ENCODE data around the gene PRXL2B. TPM values are rescaled to one million over a fixed set of nuclear protein-coding genes. Genes with fewer than 3 reads are reported as not detected.

PRXL2B gene
- total RNA-seq, 4 donors from 2014 or later: 33.7 to 101 (median 50.1) TPM

- DNase-seq: no peak
- intact Hi-C loops (cut with DNase I; ENCODE audit: low total_unique reads): no loop called here
- peaks cover 12 to 47% (median 28%) of the 10 kb centered on the region in 4 donors for H3K4me1 ChIP-seq
- H3K4me3 ChIP-seq: peak overlapping the region in 3 of 4 donors; percentile 83 to 92 (median 83)
- peak overlapping the region in 3 of 4 donors; percentile 99 to 100 (median 99) for H3K27ac ChIP-seq
- H3K36me3 ChIP-seq: no peaks in the 10 kb centered on the region
- H3K9me3 ChIP-seq: no peaks in the 10 kb centered on the region
- TF ChIP-seq POLR2A (IDR thresholded peaks at IDR 0.05) (no peak), POLR2AphosphoS5 (IDR thresholded peaks at IDR 0.05) (no peak), CTCF (IDR thresholded peaks at IDR 0.05) (no peak), EP300 (IDR thresholded peaks at IDR 0.05; ENCODE audit: low read depth) (no peak)
- in situ Hi-C loops (cut with MboI; ENCODE audit: low pct_ligation_motif_present in 1 of 4, low pct_unique_long_range_greater_than_20kb in 1 of 4, low sequenced_read_pairs in 3 of 4): no loop called here
- H3K27me3 ChIP-seq: no peaks in the 10 kb centered on the region
- WGBS, 2 donors (ENCODE audit: low coverage in 1 of 2): 79% methylated on average over 17 of the region's 19 CpGs; no CpG with 5 or more reads in 1 of the 2 donors
Measured at GRCh38 chr1:2587860-2588571, 1.4 kb downstream of the PRXL2B start.

- WGBS, 2 donors (ENCODE audit: low coverage in 1 of 2): 88 to 90% methylated on average over 5 to 15 of the region's 23 CpGs
- intact Hi-C loops (cut with DNase I; ENCODE audit: low total_unique reads) (no loop called here), in situ Hi-C loops (cut with MboI; ENCODE audit: low pct_ligation_motif_present in 1 of 4, low pct_unique_long_range_greater_than_20kb in 1 of 4, low sequenced_read_pairs in 3 of 4) (no loop called here)
- no peak for DNase-seq
- peaks cover 12 to 47% (median 30%) of the 10 kb centered on the region in 4 donors for H3K4me1 ChIP-seq
- no peaks in the 10 kb centered on the region for H3K9me3 ChIP-seq
- no peaks in the 10 kb centered on the region for H3K27me3 ChIP-seq
- H3K36me3 ChIP-seq: no peaks in the 10 kb centered on the region
- TF ChIP-seq EP300 (IDR thresholded peaks at IDR 0.05; ENCODE audit: low read depth) (no peak), POLR2A (IDR thresholded peaks at IDR 0.05) (no peak), POLR2AphosphoS5 (IDR thresholded peaks at IDR 0.05) (no peak), CTCF (IDR thresholded peaks at IDR 0.05) (no peak)
- H3K4me3 ChIP-seq: no peak overlapping the region
- no peak overlapping the region for H3K27ac ChIP-seq
Measured at GRCh38 chr1:2588661-2589430, 2.3 kb downstream of the PRXL2B start.

- H3K4me3 ChIP-seq: no peak overlapping the region
- no peak overlapping the region for H3K27ac ChIP-seq
- peaks cover 12 to 45% (median 31%) of the 10 kb centered on the region in 4 donors for H3K4me1 ChIP-seq
- H3K9me3 ChIP-seq: no peaks in the 10 kb centered on the region
- WGBS, 2 donors (ENCODE audit: low coverage in 1 of 2): 90% methylated on average over 23 of the region's 25 CpGs; no CpG with 5 or more reads in 1 of the 2 donors
- H3K36me3 ChIP-seq: no peaks in the 10 kb centered on the region
- DNase-seq: no peak
- in situ Hi-C loops (cut with MboI; ENCODE audit: low pct_ligation_motif_present in 1 of 4, low pct_unique_long_range_greater_than_20kb in 1 of 4, low sequenced_read_pairs in 3 of 4) (no loop called here), intact Hi-C loops (cut with DNase I; ENCODE audit: low total_unique reads) (no loop called here)
- H3K27me3 ChIP-seq: no peaks in the 10 kb centered on the region
- TF ChIP-seq POLR2AphosphoS5 (IDR thresholded peaks at IDR 0.05) (no peak), CTCF (IDR thresholded peaks at IDR 0.05) (no peak), EP300 (IDR thresholded peaks at IDR 0.05; ENCODE audit: low read depth) (no peak), POLR2A (IDR thresholded peaks at IDR 0.05) (no peak)
Measured at GRCh38 chr1:2589431-2590232, 3.1 kb downstream of the PRXL2B start.

Data from transverse colon (tissue), 4 donors.